Epithelial cell of prostate (primary cell): ENCODE data around the gene TRIM59.
A peak's percentile ranks its signal among the peaks of the same experiment; 100 is the strongest.
"Not testable (repeated sequence)": the region's sequence is repeated elsewhere in the genome, so short reads cannot be mapped to it uniquely, and the experiment has no call there.

Experiments
- DNase-seq: peaks from one replicate; pipeline ENCODE4 v3.0.0-alpha.2; 2011; ENCODE audit warnings: low read depth, low spot score
- H3K27ac ChIP-seq: fragments of 450-650 bp; 2 replicates; pipeline ENCODE4 v1.5.1; 2017; ENCODE audit warnings: mild to moderate bottlenecking

Gene TRIM59

DNA sequence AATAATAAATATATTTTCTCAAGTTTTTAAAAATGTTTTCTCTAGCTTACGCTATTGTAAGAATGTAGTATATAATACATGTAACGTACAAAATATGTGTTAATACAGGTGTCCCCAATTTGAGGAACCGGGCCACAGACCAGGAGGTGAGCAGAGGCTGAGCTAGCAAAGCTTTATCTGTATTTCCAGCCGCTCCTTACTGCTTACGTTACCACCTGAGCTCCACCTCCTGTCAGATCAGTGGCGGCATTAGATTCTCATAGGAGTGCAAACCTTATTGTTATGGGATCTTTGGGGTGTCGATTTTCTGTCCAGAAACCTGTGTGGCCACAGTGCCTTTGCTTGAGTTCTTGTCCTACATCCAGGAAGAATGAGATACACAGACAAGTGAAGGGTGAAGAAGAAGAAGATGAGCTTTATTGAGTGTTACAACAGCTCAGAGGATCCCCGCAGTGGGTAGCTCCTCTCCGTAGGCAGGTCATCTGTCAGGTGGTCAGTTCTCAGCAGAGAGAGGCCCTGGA is 9.9 kb upstream of the TRIM59 start:
- H3K27ac ChIP-seq: no peak overlapping the region
- DNase-seq: no peak

GRCh38 chr3:160458151-160458550 is 8.6 kb upstream of the TRIM59 start:
- H3K27ac ChIP-seq: no peak overlapping the region

DNA sequence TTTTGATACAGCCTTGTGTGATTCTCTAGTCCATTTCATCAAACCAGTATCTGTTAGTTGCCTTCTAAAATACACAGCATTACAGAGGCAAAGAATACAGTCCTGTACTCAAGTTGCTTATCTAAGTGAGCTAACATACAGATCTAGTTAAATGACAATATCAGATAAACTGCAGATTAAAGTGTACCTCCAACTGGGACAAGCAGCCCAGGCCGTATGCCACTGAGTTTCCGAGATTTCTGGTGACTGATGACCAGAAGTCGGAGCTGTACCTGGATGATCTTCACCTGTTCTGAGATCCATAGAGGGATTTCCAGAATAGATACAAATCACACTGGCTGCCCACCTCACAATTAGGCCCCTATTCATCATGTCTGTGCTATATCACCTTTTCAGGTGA is 6.3 kb upstream of the TRIM59 start:
- no peak overlapping the region for H3K27ac ChIP-seq
- no peak for DNase-seq

More at GRCh38 chr3:160458151-160458550, 8.6 kb upstream of the TRIM59 start:
- DNase-seq: no peak

DNA sequence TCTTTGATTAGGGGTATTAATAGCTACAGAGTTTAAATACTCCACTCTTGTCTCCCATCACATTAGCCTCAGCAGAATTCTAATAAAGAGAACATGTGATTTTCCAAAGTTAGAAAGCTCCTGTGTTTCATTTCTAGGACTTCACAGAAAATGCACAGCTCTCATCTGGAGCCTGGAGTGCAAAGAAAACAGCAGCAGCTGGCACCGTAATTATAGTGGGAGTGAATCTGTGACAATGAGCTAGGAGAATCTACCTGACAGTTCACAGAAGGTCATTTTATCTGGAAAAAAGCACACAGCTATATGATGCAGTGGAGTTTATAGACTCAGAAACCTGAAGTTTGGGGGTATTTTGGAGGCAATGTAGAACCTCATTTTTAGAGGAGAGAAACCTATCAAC is 5.4 kb upstream of the TRIM59 start:
- H3K27ac ChIP-seq: no peak overlapping the region
- no peak for DNase-seq

DNA sequence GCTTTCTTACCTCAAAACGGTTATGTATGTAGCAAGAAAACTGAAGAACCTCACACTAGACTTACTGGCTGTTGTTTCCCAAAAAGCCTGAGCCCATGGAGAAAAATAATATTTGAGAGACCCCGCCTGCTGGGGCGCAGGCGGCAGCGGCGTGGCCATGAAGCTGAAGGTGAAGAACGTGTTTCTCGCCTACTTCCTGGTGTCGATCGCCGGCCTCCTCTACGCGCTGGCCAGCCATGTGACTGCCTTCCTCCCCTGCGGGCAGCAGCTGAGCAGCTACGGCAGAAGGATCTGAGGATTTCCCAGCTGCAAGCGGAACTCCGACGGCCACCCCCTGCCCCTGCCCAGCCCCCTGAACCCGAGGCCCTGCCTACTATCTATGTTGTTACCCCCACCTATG is 2.7 kb upstream of the TRIM59 start:
- DNase-seq, H3K27ac ChIP-seq: not testable (repeated sequence)

DNA sequence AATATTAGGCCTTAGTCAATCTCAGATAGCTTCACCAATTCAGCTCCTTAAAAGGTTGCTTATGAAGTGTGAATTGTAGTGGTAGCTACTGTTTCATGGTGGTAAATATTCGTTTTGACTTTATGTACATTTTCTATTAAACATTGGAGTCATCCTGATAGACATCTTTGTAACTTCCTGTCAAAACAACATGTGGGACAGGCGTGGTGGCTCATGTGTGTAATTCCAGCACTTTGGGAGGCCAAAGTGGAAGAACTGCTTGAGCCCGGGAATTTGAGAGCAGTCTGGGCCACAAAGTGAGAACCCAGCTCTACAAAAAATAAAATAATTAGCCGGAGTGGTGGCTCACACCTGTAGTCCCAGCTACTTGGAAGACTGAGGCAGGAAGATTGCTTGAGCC is 2.0 kb upstream of the TRIM59 start:
- DNase-seq: no peak
- no peak overlapping the region for H3K27ac ChIP-seq

- H3K27ac ChIP-seq: no peak overlapping the region
Observed at GRCh38 chr3:160450846-160451245, 1.3 kb upstream of the TRIM59 start.

DNA sequence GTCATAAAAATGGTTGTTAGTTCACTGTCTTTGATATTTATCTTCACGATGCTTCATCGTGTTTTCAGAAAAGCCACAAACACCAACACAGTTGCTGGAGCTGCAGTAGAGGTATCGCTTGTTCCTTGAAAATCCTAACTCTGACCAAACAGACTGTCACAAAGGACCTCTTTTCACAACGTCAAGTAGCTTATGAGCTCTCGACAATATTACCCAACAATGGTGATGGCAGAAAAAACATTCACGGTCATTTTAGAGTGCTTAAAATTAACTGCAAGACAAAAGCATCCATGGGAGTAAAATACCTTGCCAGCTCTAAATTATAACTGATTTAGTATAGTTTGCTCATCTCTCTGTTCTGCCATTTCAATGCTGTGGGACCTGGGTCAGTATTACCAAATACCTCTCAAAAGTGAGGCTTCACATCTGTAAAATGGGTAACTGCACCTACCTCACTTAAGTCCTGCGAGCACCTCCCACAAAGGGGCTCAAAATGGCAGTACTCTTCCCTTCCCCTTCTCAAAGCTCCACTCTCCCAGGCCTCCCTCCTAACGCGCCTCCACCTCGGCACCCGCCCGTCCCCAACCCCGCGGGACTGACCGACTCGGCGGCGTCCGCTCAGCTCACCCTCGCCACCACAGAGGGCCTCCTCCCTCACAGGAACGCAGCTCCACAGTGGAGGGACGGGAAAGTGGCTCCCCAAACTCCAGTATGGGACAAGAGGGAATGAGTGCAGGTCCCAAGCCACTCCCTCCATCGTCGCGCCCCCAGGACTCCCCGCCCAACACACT is 546 bp downstream of the TRIM59 start:
- no peak for DNase-seq
- peak overlapping the region; percentile 86 for H3K27ac ChIP-seq

More at GRCh38 chr3:160450846-160451245, 1.3 kb upstream of the TRIM59 start:
- no peak for DNase-seq

GRCh38 chr3:160447544-160447943 is 2.0 kb downstream of the TRIM59 start:
- no peak for DNase-seq
- H3K27ac ChIP-seq: no peak overlapping the region

DNA sequence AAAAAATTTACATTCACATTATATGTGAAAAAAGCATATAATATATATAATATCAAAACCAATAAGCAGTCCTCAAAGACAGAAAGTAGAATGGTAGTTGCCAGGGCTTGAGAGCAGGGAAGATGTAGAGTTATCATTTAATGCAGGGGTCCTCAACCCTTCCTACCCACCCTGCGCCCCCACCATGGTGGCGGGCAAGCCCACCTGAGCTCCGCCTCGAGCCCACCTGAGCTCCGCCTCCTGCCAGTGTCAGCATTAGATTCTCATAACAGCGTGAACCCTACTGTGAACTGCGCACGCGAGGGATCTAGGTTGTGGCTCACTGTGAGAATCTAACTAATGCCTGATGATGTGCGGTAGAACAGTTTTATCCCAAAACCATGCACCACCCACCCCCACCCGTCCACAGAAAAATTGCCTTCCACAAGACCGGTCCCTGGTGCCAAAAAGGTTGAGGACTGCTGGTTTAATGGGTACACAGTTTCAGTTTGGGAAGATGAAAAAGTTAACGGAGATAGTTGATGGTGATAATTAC is 3.0 kb downstream of the TRIM59 start:
- DNase-seq: no peak
- H3K27ac ChIP-seq: no peak overlapping the region

- H3K27ac ChIP-seq: no peak overlapping the region
- DNase-seq: no peak
Observed at GRCh38 chr3:160445854-160446253, 3.7 kb downstream of the TRIM59 start.

GRCh38 chr3:160444411-160444810 is 5.2 kb downstream of the TRIM59 start:
- DNase-seq: no peak

GRCh38 chr3:160440687-160441086 is 8.9 kb downstream of the TRIM59 start:
- no peak overlapping the region for H3K27ac ChIP-seq
- DNase-seq: no peak

More at GRCh38 chr3:160444411-160444810, 5.2 kb downstream of the TRIM59 start:
- H3K27ac ChIP-seq: no peak overlapping the region

DNA sequence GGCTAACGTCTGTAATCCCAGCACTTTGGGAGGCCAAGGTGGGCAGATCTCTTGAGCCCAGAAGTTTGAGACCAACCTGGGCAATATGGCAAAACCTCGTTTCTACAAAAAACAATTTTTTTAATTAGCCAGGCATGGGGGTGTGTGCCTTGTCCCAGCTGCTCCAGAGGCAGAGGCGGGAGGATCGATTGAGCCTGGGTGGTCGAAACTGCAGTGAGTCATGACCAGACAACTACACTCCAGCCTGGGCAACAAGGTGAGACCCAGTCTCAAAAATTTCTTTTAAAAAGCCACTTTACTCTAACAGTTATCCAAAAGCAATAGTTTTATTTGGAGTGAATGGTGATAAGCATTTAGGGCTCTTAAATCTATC is 12.5 kb downstream of the TRIM59 start:
- no peak for DNase-seq
- no peak overlapping the region for H3K27ac ChIP-seq

- no peak overlapping the region for H3K27ac ChIP-seq
- DNase-seq: no peak
Observed at GRCh38 chr3:160435747-160436146, 13.8 kb downstream of the TRIM59 start.

DNA sequence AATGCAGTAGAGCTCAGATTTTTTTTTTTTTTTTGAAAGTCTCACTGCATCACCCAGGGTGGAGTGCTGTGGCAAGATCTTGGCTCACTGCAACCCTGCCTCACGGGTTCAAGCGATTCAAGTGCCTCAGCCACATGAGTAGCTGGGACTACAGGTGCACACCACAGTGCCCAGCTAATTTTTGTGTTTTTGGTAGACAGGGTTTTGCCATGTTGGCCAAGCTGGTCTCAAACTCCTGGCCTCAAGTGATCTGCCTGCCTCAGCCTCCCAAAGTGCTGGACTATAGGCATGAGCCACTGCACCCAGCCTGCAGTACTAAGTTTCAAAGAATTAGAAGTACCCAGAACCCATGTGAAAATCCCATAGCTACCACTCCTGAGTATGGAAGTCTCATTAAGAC is 14.5 kb downstream of the TRIM59 start:
- no peak for DNase-seq
- H3K27ac ChIP-seq: no peak overlapping the region

DNA sequence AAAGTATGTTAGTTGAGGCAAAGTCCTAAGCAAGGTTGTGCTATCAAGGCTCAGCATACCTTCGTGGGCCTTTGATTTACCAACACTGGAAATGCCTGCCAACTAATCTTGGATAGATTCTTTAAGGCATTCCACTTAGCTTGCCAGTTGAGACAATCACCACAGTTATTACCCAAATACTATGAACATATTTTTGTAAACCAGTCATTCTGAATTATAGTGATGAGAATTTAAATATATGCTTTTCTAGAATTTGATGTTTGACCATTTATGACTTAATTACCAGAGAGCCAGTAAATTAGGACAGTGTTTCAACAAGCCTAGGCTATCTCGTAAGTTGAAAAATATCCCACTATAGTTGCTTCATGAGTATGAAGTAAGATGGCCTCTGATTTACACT is 15.5 kb downstream of the TRIM59 start:
- no peak for DNase-seq
- H3K27ac ChIP-seq: peak overlapping the region; percentile 2

- no peak for DNase-seq
- H3K27ac ChIP-seq: no peak overlapping the region
Observed at GRCh38 chr3:160427832-160428424, 21.7 kb downstream of the TRIM59 start.

- no peak overlapping the region for H3K27ac ChIP-seq
- no peak for DNase-seq
Observed at GRCh38 chr3:160417311-160417710, 32.3 kb downstream of the TRIM59 start.

DNA sequence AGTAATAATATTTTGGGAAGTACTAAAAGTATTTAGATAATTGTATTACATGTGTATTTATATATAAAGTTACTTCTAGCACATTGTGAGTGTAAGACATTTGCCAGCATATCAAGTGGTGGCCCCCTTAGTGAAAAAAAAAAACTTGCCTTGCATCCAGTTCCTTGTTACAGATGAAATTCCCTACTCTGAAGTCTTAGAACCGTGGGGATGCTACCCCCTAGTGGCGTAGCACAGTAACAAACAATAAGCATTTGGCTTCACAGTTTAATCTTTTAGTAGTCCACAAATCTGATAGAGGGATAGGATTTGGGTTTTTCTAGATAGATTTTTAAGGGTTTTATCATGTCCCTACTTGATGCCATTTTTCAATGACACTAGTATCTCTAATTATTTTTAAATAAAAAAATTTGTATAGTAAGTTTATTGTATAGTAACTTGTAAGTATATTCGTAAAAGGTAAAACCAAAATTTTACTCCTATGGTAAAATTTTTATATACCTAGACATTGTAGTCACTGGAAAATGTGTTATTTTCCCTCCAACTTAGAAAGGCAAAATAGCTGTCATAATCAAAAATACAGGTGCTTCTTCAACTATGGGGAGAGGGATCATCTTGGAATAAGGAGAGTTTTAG is 35.9 kb downstream of the TRIM59 start:
- H3K27ac ChIP-seq: no peak overlapping the region
- DNase-seq: no peak

- no peak for DNase-seq
- H3K27ac ChIP-seq: no peak overlapping the region
Observed at GRCh38 chr3:160412477-160412876, 37.1 kb downstream of the TRIM59 start.
